22Rv1 (cell line): ENCODE measurements around the gene MYH8.

Experiments
- H3K27ac ChIP-seq: fragments of 450-650 bp; 2 replicates; pipeline ENCODE4 v1.5.1; 2017
- CTCF ChIP-seq: fragments of 450-650 bp; IDR thresholded peaks from 2 replicates; pipeline ENCODE4 v1.5.1; 2017; ENCODE audit warnings: mild to moderate bottlenecking
- ZFX ChIP-seq: fragments of 450-650 bp; IDR thresholded peaks from 2 replicates; pipeline ENCODE4 v1.6.1; 2017; ENCODE audit warnings: antibody characterized with exemption, borderline replicate concordance

The MYH8 gene

GRCh38 chr17:10439816-10440215 is 18.1 kb upstream of the MYH8 start:
- H3K27ac ChIP-seq: no peak overlapping the region
- TF ChIP-seq ZFX: no peak
- no peak for TF ChIP-seq CTCF

- no peak for TF ChIP-seq CTCF
- TF ChIP-seq ZFX: no peak
- no peak overlapping the region for H3K27ac ChIP-seq
Measured at GRCh38 chr17:10435096-10435495, 13.3 kb upstream of the MYH8 start.

- H3K27ac ChIP-seq: no peak overlapping the region
- no peak for TF ChIP-seq ZFX
- TF ChIP-seq CTCF: no peak
Measured at GRCh38 chr17:10429421-10430045, 7.8 kb upstream of the MYH8 start.

- TF ChIP-seq ZFX (no peak), CTCF (no peak)
- H3K27ac ChIP-seq: no peak overlapping the region
Measured at GRCh38 chr17:10428781-10429180, 7.0 kb upstream of the MYH8 start.

GRCh38 chr17:10421211-10421610 is 539 bp downstream of the MYH8 start:
- no peak overlapping the region for H3K27ac ChIP-seq

GRCh38 chr17:10420811-10421210 is 939 bp downstream of the MYH8 start:
- H3K27ac ChIP-seq: no peak overlapping the region
- TF ChIP-seq CTCF: no peak
- no peak for TF ChIP-seq ZFX

More at GRCh38 chr17:10421211-10421610, 539 bp downstream of the MYH8 start:
- TF ChIP-seq CTCF (no peak), ZFX (no peak)

GRCh38 chr17:10417431-10417830 is 4.3 kb downstream of the MYH8 start:
- TF ChIP-seq CTCF: no peak
- no peak for TF ChIP-seq ZFX
- H3K27ac ChIP-seq: no peak overlapping the region
